ENCODE results near the gene PRKCSH.

- TF ChIP-seq TARDBP (IDR thresholded peaks at IDR 0.05) (no peak), SP1 (IDR thresholded peaks at IDR 0.05) (no peak), SUZ12 (IDR thresholded peaks at IDR 0.05) (no peak), HDGF (IDR thresholded peaks at IDR 0.05; ENCODE audit: borderline replicate concordance) (no peak), LEF1 (IDR thresholded peaks at IDR 0.05; ENCODE audit: borderline replicate concordance) (no peak), ELF4 (IDR thresholded peaks at IDR 0.05) (no peak), L3MBTL2 (conservative IDR thresholded peaks at IDR 0.05) (no peak), NFRKB (IDR thresholded peaks at IDR 0.05) (no peak), ZNF384 (IDR thresholded peaks at IDR 0.05) (no peak), ARNT (IDR thresholded peaks at IDR 0.05) (no peak), FOXM1 (IDR thresholded peaks at IDR 0.05; ENCODE audit: borderline replicate concordance) (no peak), PKNOX1 (IDR thresholded peaks at IDR 0.05) (no peak)
Observed at GRCh38 chr19:11423791-11424181, 11.6 kb upstream of the PRKCSH start.

Data from HEK293T (cell line).